H9 (cell line): Measurements from ENCODE around the gene ASB4. TPM values are rescaled to one million over a fixed set of nuclear protein-coding genes. Genes with fewer than 3 reads are reported as not detected.

Source experiments
- DNase-seq: peaks from one replicate; pipeline ENCODE4 v3.0.0-alpha.2; 2017
- H2AFZ ChIP-seq: one replicate; pipeline ENCODE4 v1.6.1; 2013; ENCODE audit warnings: mild to moderate bottlenecking, low read length, control low read depth, moderate library complexity
- H2AK5ac ChIP-seq: 2 replicates; pipeline ENCODE4 v1.6.1; 2013; ENCODE audit warnings: low read length, control low read depth, mixed read lengths; ENCODE audit not compliant: insufficient read length
- H2BK120ac ChIP-seq: one replicate; pipeline ENCODE4 v1.6.1; 2013; ENCODE audit warnings: low read depth, mild to moderate bottlenecking, low read length, control low read depth, inconsistent platforms; ENCODE audit not compliant: poor library complexity, severe bottlenecking
- H2BK12ac ChIP-seq: 2 replicates; pipeline ENCODE4 v1.6.1; 2013; ENCODE audit warnings: low read length, control low read depth, mixed read lengths, low read depth; ENCODE audit not compliant: insufficient read length
- H2BK15ac ChIP-seq: 2 replicates; pipeline ENCODE4 v1.6.1; 2013; ENCODE audit warnings: low read depth, low read length, control low read depth
- H2BK20ac ChIP-seq: one replicate; pipeline ENCODE4 v1.6.1; 2013; ENCODE audit warnings: low read depth, mild to moderate bottlenecking, low read length, control low read depth, inconsistent platforms; ENCODE audit not compliant: poor library complexity, severe bottlenecking
- H2BK5ac ChIP-seq: 2 replicates; pipeline ENCODE4 v1.6.1; 2013; ENCODE audit warnings: low read length, control low read depth, mixed read lengths; ENCODE audit not compliant: insufficient read length
- H3K14ac ChIP-seq: 2 replicates; pipeline ENCODE4 v1.6.1; 2013; ENCODE audit warnings: low read length, control low read depth; ENCODE audit not compliant: insufficient read depth
- H3K18ac ChIP-seq: 2 replicates; pipeline ENCODE4 v1.6.1; 2013; ENCODE audit warnings: low read depth, mild to moderate bottlenecking, mixed read lengths, low read length, control low read depth; ENCODE audit not compliant: insufficient read length
- H3K23ac ChIP-seq: 2 replicates; pipeline ENCODE4 v1.6.1; 2013; ENCODE audit warnings: low read length, control low read depth, mixed read lengths, low read depth; ENCODE audit not compliant: insufficient read length
- H3K23me2 ChIP-seq: 2 replicates; pipeline ENCODE4 v1.6.1; 2013; ENCODE audit warnings: low read depth, mild to moderate bottlenecking, mixed read lengths, low read length, control low read depth; ENCODE audit not compliant: insufficient read length, poor library complexity, severe bottlenecking
- H3K27ac ChIP-seq: 2 replicates; pipeline ENCODE4 v1.5.1; 2013; ENCODE audit warnings: low read length, control low read depth, mixed read lengths, low read depth; ENCODE audit not compliant: insufficient read length
- H3K27me3 ChIP-seq: 2 replicates; pipeline ENCODE4 v1.6.1; 2013; ENCODE audit warnings: low read length, control low read depth, inconsistent platforms; ENCODE audit not compliant: insufficient read depth
- H3K4ac ChIP-seq: 2 replicates; pipeline ENCODE4 v1.6.1; 2013; ENCODE audit warnings: low read depth, mild to moderate bottlenecking, control low read depth, inconsistent platforms, low read length, moderate library complexity
- H3K4me1 ChIP-seq: 2 replicates; pipeline ENCODE4 v1.6.1; 2013; ENCODE audit warnings: low read length, control low read depth, inconsistent platforms; ENCODE audit not compliant: insufficient read depth
- H3K4me2 ChIP-seq: 2 replicates; pipeline ENCODE4 v1.6.1; 2013; ENCODE audit warnings: low read length, control low read depth, mixed read lengths; ENCODE audit not compliant: insufficient read length, insufficient read depth
- H3K56ac ChIP-seq: 2 replicates; pipeline ENCODE4 v1.6.1; 2013; ENCODE audit warnings: low read depth, mild to moderate bottlenecking, mixed read lengths, low read length, control low read depth; ENCODE audit not compliant: insufficient read length
- H3K79me1 ChIP-seq: 2 replicates; pipeline ENCODE4 v1.6.1; 2013; ENCODE audit warnings: low read depth, mild to moderate bottlenecking, moderate library complexity, low read length, control low read depth, inconsistent platforms; ENCODE audit not compliant: insufficient read depth, poor library complexity, severe bottlenecking
- H3K79me2 ChIP-seq: 2 replicates; pipeline ENCODE4 v1.6.1; 2013; ENCODE audit warnings: low read length, control low read depth, inconsistent platforms; ENCODE audit not compliant: insufficient read depth
- H3K9ac ChIP-seq: 2 replicates; pipeline ENCODE4 v1.6.1; 2013; ENCODE audit warnings: low read length, control low read depth, mixed read lengths; ENCODE audit not compliant: insufficient read length; ENCODE audit errors: extremely low read depth
- H3K9me3 ChIP-seq: one replicate; pipeline ENCODE4 v1.6.1; 2013; ENCODE audit warnings: low read depth, low read length, inconsistent platforms; ENCODE audit not compliant: control insufficient read depth
- H3T11ph ChIP-seq: one replicate; pipeline ENCODE4 v1.6.1; 2013; ENCODE audit warnings: mild to moderate bottlenecking, low read length, control low read depth, inconsistent platforms
- H4K20me1 ChIP-seq: one replicate; pipeline ENCODE4 v1.6.1; 2013; ENCODE audit not compliant: control insufficient read depth, insufficient read length, insufficient read depth
- H4K5ac ChIP-seq: 2 replicates; pipeline ENCODE4 v1.6.1; 2013; ENCODE audit warnings: low read depth, mild to moderate bottlenecking, mixed read lengths, low read length, control low read depth; ENCODE audit not compliant: insufficient read length
- H4K8ac ChIP-seq: replicated peaks from 2 replicates; pipeline ENCODE4 v1.6.1; 2013; ENCODE audit warnings: low read length, control low read depth, mixed read lengths, low read depth; ENCODE audit not compliant: insufficient read length
- H4K91ac ChIP-seq: 2 replicates; pipeline ENCODE4 v1.6.1; 2013; ENCODE audit warnings: low read depth, mild to moderate bottlenecking, moderate library complexity, mixed read lengths, low read length, control low read depth; ENCODE audit not compliant: insufficient read length
- H3K27ac Mint-ChIP-seq, 3 experiments: 2 replicates in 2 of 3; 3 replicates in 1 of 3; pipeline ENCODE4 v1.8.0; 2020 to 2021; ENCODE audit warnings: mixed read lengths in 3 of 3, mild to moderate bottlenecking in 1 of 3, moderate library complexity in 1 of 3
- H3K27me3 Mint-ChIP-seq: 2 replicates; pipeline ENCODE4 v1.8.0; 2021; ENCODE audit warnings: low read depth, mild to moderate bottlenecking, moderate library complexity, mixed read lengths
- H3K36me3 Mint-ChIP-seq, 3 experiments: 2 replicates in 2 of 3; 3 replicates in 1 of 3; pipeline ENCODE4 v1.8.0; 2020 to 2021; ENCODE audit warnings: low read depth in 3 of 3, mixed read lengths in 3 of 3; ENCODE audit not compliant: insufficient read depth in 1 of 3
- H3K4me1 Mint-ChIP-seq, 2 experiments: 2 replicates each; pipeline ENCODE4 v1.8.0; 2020; ENCODE audit warnings: mixed read lengths in 2 of 2
- H3K4me3 Mint-ChIP-seq, 2 experiments: 2 replicates in 1 of 2; 3 replicates in 1 of 2; pipeline ENCODE4 v1.8.0; 2020 to 2021; ENCODE audit warnings: mild to moderate bottlenecking in 2 of 2, mixed read lengths in 2 of 2, moderate library complexity in 1 of 2
- H3K9me3 Mint-ChIP-seq, 2 experiments: 2 replicates in 1 of 2; 3 replicates in 1 of 2; pipeline ENCODE4 v1.8.0; 2020; ENCODE audit warnings: mild to moderate bottlenecking in 2 of 2, mixed read lengths in 2 of 2, moderate library complexity in 1 of 2
- CTCF ChIP-seq: fragments of 200-600 bp; sonication (generic); conservative IDR thresholded peaks from 3 replicates; pipeline ENCODE4 v1.8.0; 2021; ENCODE audit warnings: antibody characterized with exemption, mild to moderate bottlenecking
- WGBS: extraction: QIAGEN DNeasy Blood & Tissue Kit; methylation state at CpG from one replicate; pipeline ENCODE4 v1.1.7; 2013; ENCODE audit warnings: missing lambda C conversion rate, low lambda C conversion rate, mixed read lengths; ENCODE audit not compliant: insufficient read length; ENCODE audit errors: extremely low coverage; 5-methylcytosine and 5-hydroxymethylcytosine counted together
- total RNA-seq: library from RNA; stranded (reverse); gene quantifications from 2 replicates; pipeline ENCODE4 v1.2.1, GENCODE V29; 2021

The ASB4 gene
- total RNA-seq, 1 experiment from 2014 or later = not detected

GRCh38 chr7:95525503-95525902 lies 39.8 kb downstream of the ASB4 start:
- Histone ChIP-seq H3K56ac (no peak overlapping the region), H3K9ac (no peak overlapping the region), H4K5ac (no peak overlapping the region), H2BK5ac (no peak overlapping the region), H2AK5ac (no peak overlapping the region), H4K20me1 (no peaks in the 10 kb centered on the region), H3K23ac (no peak overlapping the region), H3K9me3 (no peaks in the 10 kb centered on the region), H2AFZ (no peak overlapping the region), H2BK15ac (no peak overlapping the region), H3K27ac (no peak overlapping the region), H4K8ac (no peak overlapping the region), H3K79me2 (no peaks in the 10 kb centered on the region), H3K4me2 (no peak overlapping the region), H3K23me2 (no peaks in the 10 kb centered on the region), H3K4me1 (no peaks in the 10 kb centered on the region), H2BK12ac (no peak overlapping the region), H3K79me1 (no peaks in the 10 kb centered on the region), H4K91ac (no peak overlapping the region), H2BK120ac (no peak overlapping the region), H2BK20ac (no peak overlapping the region), H3K14ac (no peak overlapping the region), H3K18ac (no peak overlapping the region), H3T11ph (no peak overlapping the region), H3K27me3 (no peaks in the 10 kb centered on the region), H3K4ac (no peak overlapping the region)
- no peaks in the 10 kb centered on the region for H3K9me3 Mint-ChIP-seq
- H3K36me3 Mint-ChIP-seq = no peaks in the 10 kb centered on the region
- no peak overlapping the region for H3K27ac Mint-ChIP-seq
- H3K4me1 Mint-ChIP-seq = peaks cover 3 to 4% of the 10 kb centered on the region in 2 experiments; a peak in 3 of 4 replicates
- WGBS = no CpG with 5 or more reads among the region's 3 CpGs
- no peak for DNase-seq
- H3K27me3 Mint-ChIP-seq = no peaks in the 10 kb centered on the region; the same call in none of the 2 replicates
- no peak overlapping the region for H3K4me3 Mint-ChIP-seq
- no peak for TF ChIP-seq CTCF
